ENCODE data around the gene SPATA16. TPM values are rescaled to one million over a fixed set of nuclear protein-coding genes. Genes with fewer than 3 reads are reported as not detected.

Gene SPATA16
- total and polyA plus RNA-seq, 8 donors: not detected

DNA sequence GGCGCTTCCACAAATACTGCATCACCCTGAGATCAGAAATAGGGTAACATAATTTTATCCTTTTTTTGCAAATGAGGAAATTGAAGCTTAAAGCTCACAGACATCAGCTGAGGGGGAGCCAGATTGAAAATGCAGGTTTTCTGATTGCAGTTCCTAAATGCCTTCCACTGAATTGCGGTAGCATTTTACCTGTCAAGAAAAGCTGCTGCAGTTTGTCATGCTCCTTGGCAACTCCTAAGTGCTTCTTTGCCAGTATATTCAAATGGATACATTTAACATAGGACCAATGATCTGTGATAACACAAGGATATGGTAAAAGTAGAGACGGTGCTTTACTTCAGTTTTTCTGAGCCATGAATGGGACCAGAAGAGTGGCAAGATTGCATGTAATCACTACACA lies 50.5 kb downstream of the SPATA16 start:
- no peak overlapping the region for H3K4me3 ChIP-seq
- H3K9me3 ChIP-seq: peaks cover 0 to 3% of the 10 kb centered on the region in 2 donors
- intact Hi-C loops (cut with DNase I): no loop called here
- ATAC-seq: no peak
- TF ChIP-seq, protein P1, sequence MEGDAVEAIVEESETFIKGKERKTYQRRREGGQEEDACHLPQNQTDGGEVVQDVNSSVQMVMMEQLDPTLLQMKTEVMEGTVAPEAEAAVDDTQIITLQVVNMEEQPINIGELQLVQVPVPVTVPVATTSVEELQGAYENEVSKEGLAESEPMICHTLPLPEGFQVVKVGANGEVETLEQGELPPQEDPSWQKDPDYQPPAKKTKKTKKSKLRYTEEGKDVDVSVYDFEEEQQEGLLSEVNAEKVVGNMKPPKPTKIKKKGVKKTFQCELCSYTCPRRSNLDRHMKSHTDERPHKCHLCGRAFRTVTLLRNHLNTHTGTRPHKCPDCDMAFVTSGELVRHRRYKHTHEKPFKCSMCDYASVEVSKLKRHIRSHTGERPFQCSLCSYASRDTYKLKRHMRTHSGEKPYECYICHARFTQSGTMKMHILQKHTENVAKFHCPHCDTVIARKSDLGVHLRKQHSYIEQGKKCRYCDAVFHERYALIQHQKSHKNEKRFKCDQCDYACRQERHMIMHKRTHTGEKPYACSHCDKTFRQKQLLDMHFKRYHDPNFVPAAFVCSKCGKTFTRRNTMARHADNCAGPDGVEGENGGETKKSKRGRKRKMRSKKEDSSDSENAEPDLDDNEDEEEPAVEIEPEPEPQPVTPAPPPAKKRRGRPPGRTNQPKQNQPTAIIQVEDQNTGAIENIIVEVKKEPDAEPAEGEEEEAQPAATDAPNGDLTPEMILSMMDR (IDR thresholded peaks at IDR 0.05): no peak
- no peaks in the 10 kb centered on the region for H3K4me1 ChIP-seq
- no peak for DNase-seq
- H3K27me3 ChIP-seq: no peaks in the 10 kb centered on the region
- no peak overlapping the region for H3K27ac ChIP-seq
- no peaks in the 10 kb centered on the region for H3K36me3 ChIP-seq

- intact Hi-C loops (cut with DNase I): no loop called here
- TF ChIP-seq, protein P1 (IDR thresholded peaks at IDR 0.05): no peak
- ATAC-seq: no peak
- Histone ChIP-seq H3K27me3 (no peaks in the 10 kb centered on the region), H3K9me3 (peaks cover 0 to 14% of the 10 kb centered on the region in 2 donors), H3K4me1 (no peaks in the 10 kb centered on the region), H3K27ac (no peak overlapping the region), H3K4me3 (no peak overlapping the region), H3K36me3 (no peaks in the 10 kb centered on the region)
- DNase-seq: no peak
Measured at GRCh38 chr3:173089283-173089682, 51.8 kb downstream of the SPATA16 start.

- Histone ChIP-seq H3K27ac (no peak overlapping the region), H3K4me1 (no peaks in the 10 kb centered on the region), H3K27me3 (no peaks in the 10 kb centered on the region), H3K36me3 (no peaks in the 10 kb centered on the region), H3K4me3 (no peak overlapping the region), H3K9me3 (peaks cover 0 to 6% of the 10 kb centered on the region in 2 donors)
- ATAC-seq: no peak
- TF ChIP-seq, protein P1 (IDR thresholded peaks at IDR 0.05): no peak
- DNase-seq: no peak
- intact Hi-C loops (cut with DNase I): no loop called here
Measured at GRCh38 chr3:173078525-173078924, 62.5 kb downstream of the SPATA16 start.

- ATAC-seq (peak; percentile 49), DNase-seq (peak in 3 of 4 donors; percentile 39 to 68 (median 53))
- H3K4me1 ChIP-seq: no peaks in the 10 kb centered on the region
- intact Hi-C loops (cut with DNase I): no loop called here
- no peak overlapping the region for H3K4me3 ChIP-seq
- H3K9me3 ChIP-seq: peaks cover 0 to 3% of the 10 kb centered on the region in 2 donors
- TF ChIP-seq, protein P1 (IDR thresholded peaks at IDR 0.05): no peak
- H3K27me3 ChIP-seq: no peaks in the 10 kb centered on the region
- H3K36me3 ChIP-seq: no peaks in the 10 kb centered on the region
- no peak overlapping the region for H3K27ac ChIP-seq
Measured at GRCh38 chr3:173066044-173067004, 74.7 kb downstream of the SPATA16 start.

DNA sequence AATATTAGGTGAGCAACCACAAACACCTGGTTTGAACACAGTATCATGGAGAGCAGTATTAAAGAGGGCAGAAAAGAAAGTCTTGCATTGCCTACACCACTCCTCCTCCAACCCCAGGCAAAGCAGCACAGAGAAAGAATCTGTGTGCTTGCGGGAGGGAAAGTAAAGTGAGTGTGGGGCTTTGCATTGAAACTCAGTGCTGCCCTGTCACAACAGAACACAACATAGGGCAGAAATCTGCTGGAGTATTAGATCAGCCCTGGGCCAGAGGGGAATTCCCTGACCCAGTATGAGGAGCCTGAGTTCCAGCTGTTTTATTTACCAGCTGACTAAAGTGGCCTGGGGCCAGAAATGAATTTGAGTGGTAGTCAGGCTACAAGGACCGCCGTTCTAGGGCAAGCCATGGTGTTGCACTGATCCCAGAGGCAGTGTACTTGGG lies 75.5 kb downstream of the SPATA16 start:
- no peak overlapping the region for H3K4me3 ChIP-seq
- ATAC-seq: peak; percentile 62
- TF ChIP-seq, protein P1 (IDR thresholded peaks at IDR 0.05): no peak
- peaks cover 0 to 3% of the 10 kb centered on the region in 2 donors for H3K9me3 ChIP-seq
- H3K27me3 ChIP-seq: no peaks in the 10 kb centered on the region
- no peak overlapping the region for H3K27ac ChIP-seq
- peak in 2 of 4 donors; percentile 59 to 73 for DNase-seq
- intact Hi-C loops (cut with DNase I): no loop called here
- H3K36me3 ChIP-seq: no peaks in the 10 kb centered on the region
- H3K4me1 ChIP-seq: no peaks in the 10 kb centered on the region
